ENCODE measurements around the gene DYRK2. TPM values are rescaled to one million over a fixed set of nuclear protein-coding genes. Genes with fewer than 3 reads are reported as not detected.

The DYRK2 gene
- total and polyA plus RNA-seq, 10 of the 15 experiments (the other 5 are each of a cell fraction or from before 2014, with no cell fraction given), result 3.1 to 35.9 (median 12.2) TPM

GRCh38 chr12:67709367-67709954, 60.9 kb downstream of the DYRK2 start:
- CTCF ChIA-PET, result no interaction called here
- Histone ChIP-seq H3K4me2 (ENCODE audit: control insufficient read depth, insufficient read depth) (no peak overlapping the region), H3K36me3 (ENCODE audit: control insufficient read depth in 2 of 2, insufficient read depth in 2 of 2, low read length in 1 of 2) (no peaks in the 10 kb centered on the region), H2AFZ (ENCODE audit: control insufficient read depth, low read depth, low read length) (no peak overlapping the region), H3K27ac (ENCODE audit: control insufficient read depth, insufficient read depth) (no peak overlapping the region), H4K20me1 (ENCODE audit: control insufficient read depth, insufficient read depth) (no peaks in the 10 kb centered on the region), H3K9ac (ENCODE audit: control insufficient read depth, insufficient read depth, low read length) (no peak overlapping the region), H3K79me2 (ENCODE audit: control insufficient read depth, insufficient read depth, low read length) (no peaks in the 10 kb centered on the region), H3K4me3 (no peak overlapping the region), H3K9me3 (replicated peaks; ENCODE audit: control insufficient read depth, insufficient read depth, low read length) (no peaks in the 10 kb centered on the region; the same call in 2 of the 3 replicates), H3K27me3 (replicated peaks in 1 of 2; ENCODE audit: control insufficient read depth in 2 of 2, insufficient read depth in 2 of 2, low read length in 1 of 2) (no peaks in the 10 kb centered on the region), H3K4me1 (ENCODE audit: control insufficient read depth, insufficient read depth, low read length) (peaks cover 19% of the 10 kb centered on the region)
- 96% methylated on average over 4 of the region's 4 CpGs for WGBS (ENCODE audit: insufficient coverage, insufficient replicate concordance, low lambda C conversion rate, missing lambda C conversion rate)
- no peak for DNase-seq (ENCODE audit: low read depth, low spot score)
- no peak for TF ChIP-seq KLF5 (IDR thresholded peaks at IDR 0.05; ENCODE audit: partially characterized antibody)
- no peak for TF ChIP-seq PAX5 (IDR thresholded peaks at IDR 0.05; ENCODE audit: borderline replicate concordance, low read depth, low read length)
- no peak for TF ChIP-seq ASH2L (IDR thresholded peaks at IDR 0.05; ENCODE audit: borderline replicate concordance, low read depth)
- TF ChIP-seq, protein P1, sequence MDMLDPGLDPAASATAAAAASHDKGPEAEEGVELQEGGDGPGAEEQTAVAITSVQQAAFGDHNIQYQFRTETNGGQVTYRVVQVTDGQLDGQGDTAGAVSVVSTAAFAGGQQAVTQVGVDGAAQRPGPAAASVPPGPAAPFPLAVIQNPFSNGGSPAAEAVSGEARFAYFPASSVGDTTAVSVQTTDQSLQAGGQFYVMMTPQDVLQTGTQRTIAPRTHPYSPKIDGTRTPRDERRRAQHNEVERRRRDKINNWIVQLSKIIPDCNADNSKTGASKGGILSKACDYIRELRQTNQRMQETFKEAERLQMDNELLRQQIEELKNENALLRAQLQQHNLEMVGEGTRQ (IDR thresholded peaks at IDR 0.05; ENCODE audit: borderline replicate concordance, low read depth, low read length), result no peak
- TF ChIP-seq, protein P2, sequence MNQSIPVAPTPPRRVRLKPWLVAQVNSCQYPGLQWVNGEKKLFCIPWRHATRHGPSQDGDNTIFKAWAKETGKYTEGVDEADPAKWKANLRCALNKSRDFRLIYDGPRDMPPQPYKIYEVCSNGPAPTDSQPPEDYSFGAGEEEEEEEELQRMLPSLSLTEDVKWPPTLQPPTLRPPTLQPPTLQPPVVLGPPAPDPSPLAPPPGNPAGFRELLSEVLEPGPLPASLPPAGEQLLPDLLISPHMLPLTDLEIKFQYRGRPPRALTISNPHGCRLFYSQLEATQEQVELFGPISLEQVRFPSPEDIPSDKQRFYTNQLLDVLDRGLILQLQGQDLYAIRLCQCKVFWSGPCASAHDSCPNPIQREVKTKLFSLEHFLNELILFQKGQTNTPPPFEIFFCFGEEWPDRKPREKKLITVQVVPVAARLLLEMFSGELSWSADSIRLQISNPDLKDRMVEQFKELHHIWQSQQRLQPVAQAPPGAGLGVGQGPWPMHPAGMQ (IDR thresholded peaks at IDR 0.05; ENCODE audit: borderline replicate concordance), result no peak
- ATAC-seq, result no peak
- in situ Hi-C loops (cut with MboI) (no loop called here), intact Hi-C loops (cut with micrococcal nuclease; ENCODE audit: unreplicated experiment) (no loop called here)
- POLR2A ChIA-PET, result no interaction called here
- SMC1A ChIA-PET (ENCODE audit: uncharacterized antibody, unreplicated experiment), result no interaction called here
- no TSS peak for BruUV-seq (replicated peaks)
- no peak for FAIRE-seq
- RAD21 ChIA-PET (ENCODE audit: unreplicated experiment), result interaction anchor here (1.1 kb wide), 1 partner anchor 281 kb away, joined by 3 read pairs; no protein-coding TSS in a partner anchor
